Measurements from ENCODE around the gene ERFL.

DNA sequence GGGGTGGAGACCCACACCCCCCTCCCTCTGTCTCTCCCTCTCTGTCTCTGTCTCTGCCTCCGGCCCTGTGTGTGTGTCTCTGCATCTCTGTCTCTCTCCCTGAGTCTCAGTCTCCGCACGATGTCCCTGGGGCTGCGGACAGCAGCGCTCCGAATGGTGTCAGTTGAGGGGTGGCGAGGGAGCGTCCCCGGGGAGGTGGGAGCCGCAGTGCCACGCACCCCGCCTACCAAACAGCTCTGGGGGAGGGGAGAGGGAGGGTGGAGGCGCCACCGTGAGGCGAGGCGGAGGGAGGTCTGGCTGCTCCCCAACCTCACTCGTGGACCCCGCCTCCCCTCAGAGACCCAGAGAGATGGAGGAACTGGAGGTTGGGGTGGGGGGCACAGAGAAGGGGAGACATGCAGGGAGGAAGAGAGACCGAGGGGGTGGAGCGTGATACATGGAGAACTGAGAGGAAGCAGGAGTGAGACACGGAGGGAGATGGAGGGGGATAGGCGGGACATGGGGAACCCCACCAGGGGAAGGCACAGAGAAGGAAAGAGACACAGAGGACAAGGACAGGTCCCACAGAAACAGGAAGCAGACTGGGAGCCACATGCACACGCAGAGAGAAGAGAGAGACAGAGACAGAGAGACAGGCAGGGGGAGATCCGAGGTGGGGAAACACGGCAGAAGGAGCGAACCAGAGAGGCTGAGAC lies 7.2 kb downstream of the ERFL start:
- no peak for TF ChIP-seq CTCF (tag by site-specific recombination; IDR thresholded peaks at IDR 0.05)
- TF ChIP-seq ZNF777 (tag by site-specific recombination; IDR thresholded peaks at IDR 0.05; ENCODE audit: borderline replicate concordance), result no peak
